Activated CD4-positive, alpha-beta memory T cell treated with anti-CD3 and anti-CD28 coated beads, Interleukin-2, amount 10 ng/mL, durations not matched to agents 7 days and 5 days (primary cell): ENCODE results near the gene FKBP5. TPM values are rescaled to one million over a fixed set of nuclear protein-coding genes. Genes with fewer than 3 reads are reported as not detected.
"Not testable (repeated sequence)": the region's sequence is repeated elsewhere in the genome, so short reads cannot be mapped to it uniquely, and the experiment has no call there.

ENCODE experiments used
- CTCF ChIA-PET: fragments of 350-600 bp; sonication (Branson Sonifier 250); formaldehyde crosslinking; loops from one replicate; lab custom pipeline; 2021; ENCODE audit warnings: antibody characterized with exemption, inconsistent platforms; lab: Charles Lee
- POLR2A ChIA-PET: fragments of 350-600 bp; sonication (Branson Sonifier 250); formaldehyde crosslinking; loops from one replicate; lab custom pipeline; 2021; ENCODE audit warnings: antibody characterized with exemption; lab: Charles Lee
- DNase-seq: peaks from one replicate; pipeline ENCODE4 v3.0.0-alpha.2; 2020
- H3K27ac Mint-ChIP-seq: one replicate; pipeline ENCODE4 v1.8.0; 2021; ENCODE audit warnings: mild to moderate bottlenecking, mixed read lengths
- H3K27me3 Mint-ChIP-seq: one replicate; pipeline ENCODE4 v1.8.0; 2021; ENCODE audit warnings: mixed read lengths
- H3K36me3 Mint-ChIP-seq: one replicate; pipeline ENCODE4 v1.8.0; 2021; ENCODE audit warnings: low read depth, mixed read lengths
- H3K4me1 Mint-ChIP-seq: one replicate; pipeline ENCODE4 v1.8.0; 2021; ENCODE audit warnings: mixed read lengths
- H3K4me3 Mint-ChIP-seq: one replicate; pipeline ENCODE4 v1.8.0; 2021; ENCODE audit warnings: mild to moderate bottlenecking, mixed read lengths
- H3K9me3 Mint-ChIP-seq: one replicate; pipeline ENCODE4 v1.8.0; 2021; ENCODE audit warnings: mixed read lengths
- total RNA-seq, 2 experiments: library from RNA; stranded (reverse); gene quantifications; one replicate each; pipeline ENCODE4 v1.2.3, GENCODE V29; 2021

Gene FKBP5
- total RNA-seq, 2 experiments from 2014 or later: 51.1 to 51.5 TPM

- DNase-seq: no peak
- POLR2A ChIA-PET: interaction anchor here (1.0 to 5.3 kb wide), 14 partner anchors 9 to 84 kb away, joined by 3 to 36 read pairs (median 5); no protein-coding TSS in a partner anchor
- H3K4me1 Mint-ChIP-seq: peaks cover 22% of the 10 kb centered on the region
- no peak overlapping the region for H3K27ac Mint-ChIP-seq
- H3K9me3 Mint-ChIP-seq: no peaks in the 10 kb centered on the region
- no peaks in the 10 kb centered on the region for H3K27me3 Mint-ChIP-seq
- H3K36me3 Mint-ChIP-seq: peaks cover 4% of the 10 kb centered on the region
- CTCF ChIA-PET: interaction anchor here (0.9 to 2.1 kb wide), 6 partner anchors 12 to 84 kb away, joined by 3 to 24 read pairs (median 6); partner anchors contain the start of gene ARMC12
- H3K4me3 Mint-ChIP-seq: peak overlapping the region; percentile 49
These were observed 2.3 kb downstream of the FKBP5 start for GRCh38 chr6:35686436-35686835.

GRCh38 chr6:35683267-35683666 is 5.4 kb downstream of the FKBP5 start:
- ChIA-PET CTCF (interaction anchor here (0.7 to 4.2 kb wide), 4 partner anchors 9 to 91 kb away, joined by 3 to 22 read pairs (median 4); partner anchors contain the start of gene ARMC12), POLR2A (interaction anchor here (1.2 to 1.5 kb wide), 2 partner anchors 9 to 14 kb away, joined by 3 to 4 read pairs; no protein-coding TSS in a partner anchor)
- Mint-ChIP-seq H3K27me3 (no peaks in the 10 kb centered on the region), H3K9me3 (peaks cover 2% of the 10 kb centered on the region), H3K27ac (no peak overlapping the region), H3K4me1 (peaks cover 31% of the 10 kb centered on the region), H3K4me3 (no peak overlapping the region), H3K36me3 (peaks cover 22% of the 10 kb centered on the region)
- no peak for DNase-seq

GRCh38 chr6:35681298-35681697 is 7.4 kb downstream of the FKBP5 start:
- Mint-ChIP-seq H3K36me3 (peaks cover 28% of the 10 kb centered on the region), H3K4me1 (peaks cover 30% of the 10 kb centered on the region), H3K27ac (peak overlapping the region; percentile 58), H3K9me3 (peaks cover 2% of the 10 kb centered on the region), H3K4me3 (no peak overlapping the region), H3K27me3 (no peaks in the 10 kb centered on the region)
- ChIA-PET POLR2A (interaction anchor here (2.1 to 2.4 kb wide), 2 partner anchors 12 to 25 kb away, joined by 4 to 9 read pairs; no protein-coding TSS in a partner anchor), CTCF (interaction anchor here (0.7 to 4.2 kb wide), 3 partner anchors 51 to 57 kb away, joined by 3 to 22 read pairs (median 6); partner anchors contain the start of gene ARMC12)
- no peak for DNase-seq

- peaks cover 31% of the 10 kb centered on the region for H3K36me3 Mint-ChIP-seq
- H3K27me3 Mint-ChIP-seq: no peaks in the 10 kb centered on the region
- H3K9me3 Mint-ChIP-seq: peaks cover 2% of the 10 kb centered on the region
- no peak overlapping the region for H3K4me3 Mint-ChIP-seq
- no peak overlapping the region for H3K27ac Mint-ChIP-seq
- CTCF ChIA-PET: interaction anchor here (4.2 kb wide), 1 partner anchor 58 kb away, joined by 22 read pairs; the partner anchor contains the start of gene ARMC12
- POLR2A ChIA-PET: interaction anchor here (0.6 to 2.4 kb wide), 2 partner anchors 10 kb away, joined by 4 to 9 read pairs; no protein-coding TSS in a partner anchor
- DNase-seq: no peak
- H3K4me1 Mint-ChIP-seq: peaks cover 41% of the 10 kb centered on the region
These were observed 9.3 kb downstream of the FKBP5 start for GRCh38 chr6:35679399-35679798.

GRCh38 chr6:35678814-35679213 is 9.9 kb downstream of the FKBP5 start:
- H3K4me3 Mint-ChIP-seq: no peak overlapping the region
- no peak for DNase-seq
- peaks cover 34% of the 10 kb centered on the region for H3K36me3 Mint-ChIP-seq
- CTCF ChIA-PET: interaction anchor here (1.0 kb wide), 1 partner anchor 57 kb away, joined by 3 read pairs; no protein-coding TSS in a partner anchor
- H3K9me3 Mint-ChIP-seq: peaks cover 2% of the 10 kb centered on the region
- peaks cover 47% of the 10 kb centered on the region for H3K4me1 Mint-ChIP-seq
- H3K27me3 Mint-ChIP-seq: no peaks in the 10 kb centered on the region
- POLR2A ChIA-PET: interaction anchor here (0.6 to 1.4 kb wide), 5 partner anchors 8 to 76 kb away, joined by 3 to 6 read pairs (median 4); no protein-coding TSS in a partner anchor
- H3K27ac Mint-ChIP-seq: no peak overlapping the region

- Mint-ChIP-seq H3K4me1 (peaks cover 51% of the 10 kb centered on the region), H3K4me3 (no peak overlapping the region), H3K27me3 (no peaks in the 10 kb centered on the region), H3K36me3 (peaks cover 35% of the 10 kb centered on the region), H3K27ac (no peak overlapping the region), H3K9me3 (peaks cover 2% of the 10 kb centered on the region)
- DNase-seq: no peak
- POLR2A ChIA-PET: interaction anchor here (0.6 to 1.4 kb wide), 5 partner anchors 9 to 105 kb away, joined by 3 to 6 read pairs (median 3); no protein-coding TSS in a partner anchor
- CTCF ChIA-PET: interaction anchor here (1.0 kb wide), 1 partner anchor 58 kb away, joined by 3 read pairs; no protein-coding TSS in a partner anchor
These were observed 10.6 kb downstream of the FKBP5 start for GRCh38 chr6:35678021-35678654.

- no peaks in the 10 kb centered on the region for H3K27me3 Mint-ChIP-seq
- no peak overlapping the region for H3K4me3 Mint-ChIP-seq
- ChIA-PET POLR2A (interaction anchor here (1.0 to 1.4 kb wide), 2 partner anchors 8 to 9 kb away, joined by 3 to 6 read pairs; no protein-coding TSS in a partner anchor), CTCF (no interaction called here)
- peaks cover 2% of the 10 kb centered on the region for H3K9me3 Mint-ChIP-seq
- peaks cover 35% of the 10 kb centered on the region for H3K36me3 Mint-ChIP-seq
- H3K27ac Mint-ChIP-seq: no peak overlapping the region
- H3K4me1 Mint-ChIP-seq: peaks cover 54% of the 10 kb centered on the region
- no peak for DNase-seq
These were observed 11.3 kb downstream of the FKBP5 start for GRCh38 chr6:35677456-35677855.

GRCh38 chr6:35675871-35676459 is 12.8 kb downstream of the FKBP5 start:
- CTCF ChIA-PET: interaction anchor here (0.6 kb wide), 1 partner anchor 61 kb away, joined by 3 read pairs; the partner anchor contains the start of gene ARMC12

GRCh38 chr6:35674594-35674993 is 14.1 kb downstream of the FKBP5 start:
- Mint-ChIP-seq H3K4me3 (no peak overlapping the region), H3K9me3 (peaks cover 2% of the 10 kb centered on the region), H3K4me1 (peaks cover 56% of the 10 kb centered on the region), H3K27ac (no peak overlapping the region), H3K36me3 (peaks cover 26% of the 10 kb centered on the region), H3K27me3 (no peaks in the 10 kb centered on the region)
- ChIA-PET CTCF (interaction anchor here (1.3 to 1.7 kb wide), 2 partner anchors 9 to 11 kb away, joined by 6 to 7 read pairs; no protein-coding TSS in a partner anchor), POLR2A (interaction anchor here (0.7 to 2.7 kb wide), 6 partner anchors 9 to 59 kb away, joined by 3 to 7 read pairs (median 3); partner anchors contain the start of gene FKBP5)
- DNase-seq: no peak

More at GRCh38 chr6:35675871-35676459, 12.8 kb downstream of the FKBP5 start:
- Mint-ChIP-seq H3K36me3 (peaks cover 33% of the 10 kb centered on the region), H3K9me3 (peaks cover 2% of the 10 kb centered on the region), H3K27me3 (no peaks in the 10 kb centered on the region), H3K27ac (no peak overlapping the region), H3K4me3 (no peak overlapping the region), H3K4me1 (peaks cover 50% of the 10 kb centered on the region)
- POLR2A ChIA-PET: interaction anchor here (2.7 kb wide), 1 partner anchor 13 kb away, joined by 7 read pairs; the partner anchor contains the start of gene FKBP5
- DNase-seq: no peak

GRCh38 chr6:35673755-35674154 is 15.0 kb downstream of the FKBP5 start:
- Mint-ChIP-seq H3K9me3 (no peaks in the 10 kb centered on the region), H3K27ac (peak overlapping the region; percentile 16), H3K4me3 (no peak overlapping the region), H3K27me3 (no peaks in the 10 kb centered on the region), H3K4me1 (peaks cover 60% of the 10 kb centered on the region), H3K36me3 (peaks cover 17% of the 10 kb centered on the region)
- CTCF ChIA-PET: interaction anchor here (0.6 to 1.7 kb wide), 3 partner anchors 10 to 677 kb away, joined by 3 to 7 read pairs (median 6); no protein-coding TSS in a partner anchor
- POLR2A ChIA-PET: interaction anchor here (1.2 to 2.7 kb wide), 5 partner anchors 10 to 57 kb away, joined by 3 to 7 read pairs (median 3); partner anchors contain the start of gene FKBP5
- no peak for DNase-seq

- POLR2A ChIA-PET: interaction anchor here (1.2 to 1.4 kb wide), 3 partner anchors 10 to 58 kb away, joined by 3 to 4 read pairs (median 3); no protein-coding TSS in a partner anchor
- CTCF ChIA-PET: not testable (repeated sequence)
These were observed 15.4 kb downstream of the FKBP5 start for GRCh38 chr6:35673284-35673666.

GRCh38 chr6:35670453-35670852 is 18.3 kb downstream of the FKBP5 start:
- not testable (repeated sequence) for H3K36me3 Mint-ChIP-seq, DNase-seq, H3K27me3 Mint-ChIP-seq, H3K9me3 Mint-ChIP-seq, H3K4me3 Mint-ChIP-seq
- ChIA-PET POLR2A (interaction anchor here (1.9 to 2.0 kb wide), 2 partner anchors 17 to 69 kb away, joined by 10 to 13 read pairs; no protein-coding TSS in a partner anchor), CTCF (interaction anchor here (1.5 kb wide), 2 partner anchors 17 to 46 kb away, joined by 5 to 6 read pairs; no protein-coding TSS in a partner anchor)
- H3K27ac Mint-ChIP-seq: peak overlapping the region; percentile 31
- peaks cover 62% of the 10 kb centered on the region for H3K4me1 Mint-ChIP-seq

More at GRCh38 chr6:35673284-35673666, 15.4 kb downstream of the FKBP5 start:
- not testable (repeated sequence) for DNase-seq, H3K9me3 Mint-ChIP-seq, H3K4me3 Mint-ChIP-seq, H3K27ac Mint-ChIP-seq, H3K27me3 Mint-ChIP-seq
- peaks cover 61% of the 10 kb centered on the region for H3K4me1 Mint-ChIP-seq
- peaks cover 15% of the 10 kb centered on the region for H3K36me3 Mint-ChIP-seq
